ENCODE measurements around the gene CSNK2A1. TPM values are rescaled to one million over a fixed set of nuclear protein-coding genes. Genes with fewer than 3 reads are reported as not detected.
"Not testable (repeated sequence)": the region's sequence is repeated elsewhere in the genome, so short reads cannot be mapped to it uniquely, and the experiment has no call there.

CSNK2A1 gene
- total and polyA plus RNA-seq, 2 donors (not counting 1 experiment from before 2014, with no cell fraction given) = 28.3 to 125 TPM

DNA sequence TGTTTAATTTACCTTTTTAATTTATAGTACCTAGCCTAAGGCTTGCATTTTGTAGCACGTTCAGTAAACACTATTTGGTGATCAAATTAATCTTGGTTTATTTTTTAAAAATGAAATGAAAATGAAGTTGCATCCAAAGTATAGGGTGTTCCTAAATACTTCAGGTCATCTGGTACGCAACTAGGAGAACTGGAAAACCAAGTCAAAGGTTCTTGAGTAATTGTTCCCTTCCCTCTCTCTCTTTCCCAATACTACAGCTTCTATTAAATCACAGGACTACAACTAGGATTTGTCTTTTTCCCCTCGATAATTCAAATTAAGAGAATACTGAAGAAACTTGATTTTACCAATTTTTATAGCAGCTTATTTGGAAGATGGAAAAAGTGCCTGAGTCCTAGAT, 27.9 kb downstream of the CSNK2A1 start:
- Histone ChIP-seq H3K27ac (ENCODE audit: low read length in 2 of 2) (no peak overlapping the region), H2AFZ (ENCODE audit: insufficient read depth, low read depth, low read length, poor library complexity, severe bottlenecking) (no peak overlapping the region), H3K27me3 (replicated peaks in 1 of 4; ENCODE audit: control extremely low read depth in 1 of 4, control insufficient read depth in 3 of 4, insufficient read depth in 4 of 4, low read length in 3 of 4) (no peaks in the 10 kb centered on the region), H3K4me3 (ENCODE audit: control extremely low read depth in 1 of 5, extremely low read depth in 1 of 5, insufficient read depth in 1 of 5, low read depth in 2 of 5, low read length in 4 of 5) (no peak overlapping the region), H3K4me2 (replicated peaks; ENCODE audit: low read depth, low read length, poor library complexity, severe bottlenecking) (no peak overlapping the region), H4K20me1 (ENCODE audit: control insufficient read depth, insufficient read depth, low read length, poor library complexity, severe bottlenecking) (peaks cover 90% of the 10 kb centered on the region), H3K79me2 (ENCODE audit: control insufficient read depth, insufficient read depth, low read length) (peaks cover 99% of the 10 kb centered on the region), H3K36me3 (replicated peaks in 1 of 2; ENCODE audit: control extremely low read depth in 1 of 2, control insufficient read depth in 1 of 2, extremely low read depth in 1 of 2, insufficient read depth in 2 of 2, low read length in 1 of 2) (peaks cover 2 to 14% of the 10 kb centered on the region in 2 experiments), H3K9ac (ENCODE audit: low read length) (no peak overlapping the region), H3K9me3 (ENCODE audit: control extremely low read depth in 1 of 3, control insufficient read depth in 2 of 3, insufficient read depth in 1 of 3, low read length in 2 of 3) (peaks cover 2 to 9% (median 9%) of the 10 kb centered on the region in 3 donors), H3K4me1 (ENCODE audit: control insufficient read depth in 2 of 2, insufficient read depth in 2 of 2, low read length in 2 of 2) (peaks cover 6 to 10% of the 10 kb centered on the region in 2 donors)
- Mint-ChIP-seq H3K4me1 (peaks cover 60% of the 10 kb centered on the region), H3K9me3 (ENCODE audit: insufficient read depth) (peaks cover 5% of the 10 kb centered on the region), H3K4me3 (no peak overlapping the region), H3K27ac (no peak overlapping the region), H3K27me3 (no peaks in the 10 kb centered on the region)
- ATAC-seq (ENCODE audit: low read depth) (no peak), DNase-seq (no peak)
- intact Hi-C loops (cut with micrococcal nuclease) = no loop called here
- 100% methylated on average over 1 of the region's 3 CpGs for WGBS (ENCODE audit: insufficient coverage)
- POLR2A ChIA-PET = no interaction called here
- CTCF ChIA-PET = interaction anchor here (1.0 to 1.1 kb wide), 2 partner anchors 9 to 37 kb away, joined by 4 read pairs; no protein-coding TSS in a partner anchor
- TF ChIP-seq EZH2 (IDR thresholded peaks at IDR 0.05; ENCODE audit: borderline replicate concordance, insufficient read depth, low read depth, low read length, poor library complexity, severe bottlenecking) = no peak
- TF ChIP-seq, protein P1, sequence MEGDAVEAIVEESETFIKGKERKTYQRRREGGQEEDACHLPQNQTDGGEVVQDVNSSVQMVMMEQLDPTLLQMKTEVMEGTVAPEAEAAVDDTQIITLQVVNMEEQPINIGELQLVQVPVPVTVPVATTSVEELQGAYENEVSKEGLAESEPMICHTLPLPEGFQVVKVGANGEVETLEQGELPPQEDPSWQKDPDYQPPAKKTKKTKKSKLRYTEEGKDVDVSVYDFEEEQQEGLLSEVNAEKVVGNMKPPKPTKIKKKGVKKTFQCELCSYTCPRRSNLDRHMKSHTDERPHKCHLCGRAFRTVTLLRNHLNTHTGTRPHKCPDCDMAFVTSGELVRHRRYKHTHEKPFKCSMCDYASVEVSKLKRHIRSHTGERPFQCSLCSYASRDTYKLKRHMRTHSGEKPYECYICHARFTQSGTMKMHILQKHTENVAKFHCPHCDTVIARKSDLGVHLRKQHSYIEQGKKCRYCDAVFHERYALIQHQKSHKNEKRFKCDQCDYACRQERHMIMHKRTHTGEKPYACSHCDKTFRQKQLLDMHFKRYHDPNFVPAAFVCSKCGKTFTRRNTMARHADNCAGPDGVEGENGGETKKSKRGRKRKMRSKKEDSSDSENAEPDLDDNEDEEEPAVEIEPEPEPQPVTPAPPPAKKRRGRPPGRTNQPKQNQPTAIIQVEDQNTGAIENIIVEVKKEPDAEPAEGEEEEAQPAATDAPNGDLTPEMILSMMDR (IDR thresholded peaks at IDR 0.05) = no peak

DNA sequence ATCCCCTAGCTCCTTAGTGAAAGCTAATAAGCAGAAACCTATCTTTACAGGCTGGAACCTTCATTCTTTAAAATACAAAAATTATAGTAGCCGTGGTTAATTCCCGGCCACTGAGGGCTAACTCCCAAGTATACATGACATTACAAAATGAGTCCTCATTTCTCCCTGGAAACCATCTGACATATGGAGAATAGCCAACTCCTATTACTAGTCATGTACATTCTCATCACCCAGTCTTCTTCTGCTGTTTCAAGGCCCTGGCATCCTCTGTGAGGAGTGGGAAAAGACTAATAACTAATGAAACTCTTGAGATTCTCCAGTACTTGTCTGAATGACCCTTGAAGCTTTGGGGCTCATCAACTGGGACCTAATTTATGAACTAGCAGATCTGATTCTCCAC, 30.2 kb downstream of the CSNK2A1 start:
- Mint-ChIP-seq H3K4me3 (no peak overlapping the region), H3K4me1 (peaks cover 74% of the 10 kb centered on the region), H3K9me3 (ENCODE audit: insufficient read depth) (no peaks in the 10 kb centered on the region), H3K27ac (no peak overlapping the region), H3K27me3 (no peaks in the 10 kb centered on the region)
- ChIA-PET POLR2A (no interaction called here), CTCF (interaction anchor here (1.1 kb wide), 1 partner anchor 159 kb away, joined by 4 read pairs; no protein-coding TSS in a partner anchor)
- TF ChIP-seq, protein P1 (IDR thresholded peaks at IDR 0.05) = no peak
- TF ChIP-seq EZH2 (IDR thresholded peaks at IDR 0.05; ENCODE audit: borderline replicate concordance, insufficient read depth, low read depth, low read length, poor library complexity, severe bottlenecking) = no peak
- Histone ChIP-seq H3K27me3 (replicated peaks in 1 of 4; ENCODE audit: control extremely low read depth in 1 of 4, control insufficient read depth in 3 of 4, insufficient read depth in 4 of 4, low read length in 3 of 4) (no peaks in the 10 kb centered on the region), H3K79me2 (ENCODE audit: control insufficient read depth, insufficient read depth, low read length) (peaks cover 97% of the 10 kb centered on the region), H3K4me1 (ENCODE audit: control insufficient read depth in 2 of 2, insufficient read depth in 2 of 2, low read length in 2 of 2) (peaks cover 17 to 21% of the 10 kb centered on the region in 2 donors), H3K27ac (ENCODE audit: low read length in 2 of 2) (no peak overlapping the region), H4K20me1 (ENCODE audit: control insufficient read depth, insufficient read depth, low read length, poor library complexity, severe bottlenecking) (peaks cover 97% of the 10 kb centered on the region), H3K36me3 (replicated peaks in 1 of 2; ENCODE audit: control extremely low read depth in 1 of 2, control insufficient read depth in 1 of 2, extremely low read depth in 1 of 2, insufficient read depth in 2 of 2, low read length in 1 of 2) (peaks cover 3 to 13% of the 10 kb centered on the region in 2 experiments), H3K4me3 (ENCODE audit: control extremely low read depth in 1 of 5, extremely low read depth in 1 of 5, insufficient read depth in 1 of 5, low read depth in 2 of 5, low read length in 4 of 5) (no peak overlapping the region), H2AFZ (ENCODE audit: insufficient read depth, low read depth, low read length, poor library complexity, severe bottlenecking) (no peak overlapping the region), H3K9me3 (ENCODE audit: control extremely low read depth in 1 of 3, control insufficient read depth in 2 of 3, insufficient read depth in 1 of 3, low read length in 2 of 3) (peaks cover 0 to 3% (median 0%) of the 10 kb centered on the region in 3 donors), H3K4me2 (replicated peaks; ENCODE audit: low read depth, low read length, poor library complexity, severe bottlenecking) (no peak overlapping the region), H3K9ac (ENCODE audit: low read length) (no peak overlapping the region)
- DNase-seq (no peak), ATAC-seq (ENCODE audit: low read depth) (no peak)
- 100% methylated on average over 2 of the region's 2 CpGs for WGBS (ENCODE audit: insufficient coverage)
- intact Hi-C loops (cut with micrococcal nuclease) = no loop called here

DNA sequence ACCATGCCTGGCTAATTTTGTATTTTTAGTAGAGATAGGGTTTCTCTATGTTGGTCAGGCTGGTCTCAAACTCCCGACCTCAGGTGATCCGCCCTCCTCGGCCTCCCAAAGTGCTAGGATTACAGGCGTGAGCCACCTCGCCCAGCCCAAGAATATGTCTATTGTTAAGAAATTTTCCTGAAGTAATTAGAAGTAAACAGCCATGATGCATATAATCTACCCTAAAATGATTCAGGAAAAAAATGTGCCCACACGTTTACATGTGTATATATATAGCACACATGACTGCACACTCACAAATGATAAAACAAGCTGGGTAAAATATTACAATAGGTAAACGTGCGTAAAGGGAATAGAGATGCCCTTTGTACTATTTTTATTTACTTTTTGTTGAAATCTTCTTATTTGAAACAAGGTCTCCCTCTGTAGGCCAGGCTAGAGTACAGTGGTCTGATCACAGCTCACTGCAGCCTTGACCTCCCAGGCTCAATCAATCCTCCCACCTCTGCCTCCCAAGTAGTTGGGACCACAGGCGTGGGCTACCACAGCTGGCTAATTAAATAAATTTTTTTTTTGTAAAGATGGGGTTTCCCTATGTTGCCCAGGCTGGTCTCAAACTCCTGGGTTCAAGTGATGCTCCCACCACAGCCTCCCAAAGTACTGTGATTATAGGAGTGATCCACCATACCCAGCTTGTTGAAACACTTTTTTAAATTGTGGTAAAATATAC, 33.1 kb downstream of the CSNK2A1 start:
- ATAC-seq (ENCODE audit: low read depth); CTCF ChIA-PET; DNase-seq; H3K27me3 ChIP-seq (replicated peaks in 1 of 4; ENCODE audit: control extremely low read depth in 1 of 4, control insufficient read depth in 3 of 4, insufficient read depth in 4 of 4, low read length in 3 of 4); H3K9me3 ChIP-seq (ENCODE audit: control extremely low read depth in 1 of 3, control insufficient read depth in 2 of 3, insufficient read depth in 1 of 3, low read length in 2 of 3); H3K4me3 Mint-ChIP-seq; H3K27ac ChIP-seq (ENCODE audit: low read length in 2 of 2); H3K4me2 ChIP-seq (replicated peaks; ENCODE audit: low read depth, low read length, poor library complexity, severe bottlenecking); intact Hi-C loops (cut with micrococcal nuclease); POLR2A ChIA-PET; H3K9ac ChIP-seq (ENCODE audit: low read length); H2AFZ ChIP-seq (ENCODE audit: insufficient read depth, low read depth, low read length, poor library complexity, severe bottlenecking); H3K27me3 Mint-ChIP-seq; H3K9me3 Mint-ChIP-seq (ENCODE audit: insufficient read depth); H3K27ac Mint-ChIP-seq; H3K4me3 ChIP-seq (ENCODE audit: control extremely low read depth in 1 of 5, extremely low read depth in 1 of 5, insufficient read depth in 1 of 5, low read depth in 2 of 5, low read length in 4 of 5): not testable (repeated sequence)
- H4K20me1 ChIP-seq (ENCODE audit: control insufficient read depth, insufficient read depth, low read length, poor library complexity, severe bottlenecking) = peaks cover 93% of the 10 kb centered on the region
- H3K36me3 ChIP-seq (replicated peaks in 1 of 2; ENCODE audit: control extremely low read depth in 1 of 2, control insufficient read depth in 1 of 2, extremely low read depth in 1 of 2, insufficient read depth in 2 of 2, low read length in 1 of 2) = peaks cover 14 to 28% of the 10 kb centered on the region in 2 experiments
- H3K79me2 ChIP-seq (ENCODE audit: control insufficient read depth, insufficient read depth, low read length) = peaks cover 89% of the 10 kb centered on the region
- no CpG with 5 or more reads among the region's 9 CpGs for WGBS (ENCODE audit: insufficient coverage)
- H3K4me1 Mint-ChIP-seq = peaks cover 57% of the 10 kb centered on the region
- peaks cover 17 to 21% of the 10 kb centered on the region in 2 donors for H3K4me1 ChIP-seq (ENCODE audit: control insufficient read depth in 2 of 2, insufficient read depth in 2 of 2, low read length in 2 of 2)
